KMS-11 (cell line): ENCODE measurements around the gene CNOT10.

Experiments
- H2AFZ ChIP-seq: fragments of 200-600 bp; sonication (generic); 2 replicates; pipeline ENCODE4 v1.6.1; 2016; ENCODE audit warnings: antibody characterized with exemption, mixed run types, low read depth
- H3K27ac ChIP-seq: fragments of 200-600 bp; sonication (generic); 2 replicates; pipeline ENCODE4 v1.6.1; 2016; ENCODE audit warnings: mild to moderate bottlenecking, mixed run types
- H3K27me3 ChIP-seq: fragments of 200-600 bp; sonication (generic); 2 replicates; pipeline ENCODE4 v1.6.1; 2017; ENCODE audit warnings: mild to moderate bottlenecking, low read depth, mixed run types, moderate library complexity; ENCODE audit not compliant: insufficient read depth
- H3K36me3 ChIP-seq: fragments of 200-600 bp; sonication (generic); 2 replicates; pipeline ENCODE4 v1.6.1; 2017; ENCODE audit warnings: mild to moderate bottlenecking, mixed run types; ENCODE audit not compliant: insufficient read depth
- H3K4me1 ChIP-seq: fragments of 200-600 bp; sonication (generic); 2 replicates; pipeline ENCODE4 v1.6.1; 2016; ENCODE audit warnings: mild to moderate bottlenecking, low read depth, mixed run types; ENCODE audit not compliant: poor library complexity, severe bottlenecking
- H3K4me2 ChIP-seq: fragments of 200-600 bp; sonication (generic); 2 replicates; pipeline ENCODE4 v1.7.0; 2016; ENCODE audit warnings: mild to moderate bottlenecking, mixed run types
- H3K4me3 ChIP-seq: fragments of 200-600 bp; sonication (generic); IDR thresholded peaks from 2 replicates; pipeline ENCODE4 v1.6.1; 2017; ENCODE audit warnings: low read depth, low read length, mixed read lengths; ENCODE audit not compliant: insufficient read depth
- H3K79me2 ChIP-seq: fragments of 200-600 bp; sonication (generic); 2 replicates; pipeline ENCODE4 v1.6.1; 2016; ENCODE audit warnings: low read depth, mixed run types; ENCODE audit not compliant: insufficient read depth
- H3K9ac ChIP-seq: fragments of 200-600 bp; sonication (generic); 2 replicates; pipeline ENCODE4 v1.6.1; 2016; ENCODE audit warnings: mild to moderate bottlenecking, mixed run types
- H4K20me1 ChIP-seq: fragments of 200-600 bp; sonication (generic); 2 replicates; pipeline ENCODE4 v1.6.1; 2016; ENCODE audit warnings: mild to moderate bottlenecking, mixed run types; ENCODE audit not compliant: insufficient read depth
- CTCF ChIP-seq: fragments of 200-600 bp; sonication (generic); conservative IDR thresholded peaks from 2 replicates; pipeline ENCODE4 v1.6.1; 2017; ENCODE audit warnings: low read depth, mild to moderate bottlenecking, antibody characterized with exemption, low read length, moderate library complexity, mixed read lengths

Gene CNOT10

GRCh38 chr3:32685543-32686185 lies 676 bp downstream of the CNOT10 start:
- peak overlapping the region; percentile 93 for H3K4me2 ChIP-seq
- H3K27ac ChIP-seq = peak overlapping the region; percentile 38; the same call in 1 of the 2 replicates
- H3K4me1 ChIP-seq = peaks cover 21% of the 10 kb centered on the region
- no peaks in the 10 kb centered on the region for H3K27me3 ChIP-seq
- H3K36me3 ChIP-seq = no peaks in the 10 kb centered on the region
- TF ChIP-seq CTCF = no peak
- peak overlapping the region; percentile 87 for H3K4me3 ChIP-seq
- peak overlapping the region; percentile 96; the same call in 1 of the 2 replicates for H2AFZ ChIP-seq
- no peaks in the 10 kb centered on the region for H4K20me1 ChIP-seq
- H3K79me2 ChIP-seq = peaks cover 39% of the 10 kb centered on the region
- H3K9ac ChIP-seq = peak overlapping the region; percentile 55

GRCh38 chr3:32686713-32687112 lies 1.7 kb downstream of the CNOT10 start:
- no peak for TF ChIP-seq CTCF
- no peaks in the 10 kb centered on the region for H4K20me1 ChIP-seq
- H3K36me3 ChIP-seq = no peaks in the 10 kb centered on the region
- H3K27me3 ChIP-seq = no peaks in the 10 kb centered on the region
- H3K79me2 ChIP-seq = peaks cover 39% of the 10 kb centered on the region
- no peak overlapping the region for H3K9ac ChIP-seq
- peak overlapping the region; percentile 93 for H3K4me2 ChIP-seq
- peak overlapping the region; percentile 22 for H3K4me3 ChIP-seq
- peaks cover 21% of the 10 kb centered on the region for H3K4me1 ChIP-seq
- H3K27ac ChIP-seq = no peak overlapping the region
- no peak overlapping the region for H2AFZ ChIP-seq

GRCh38 chr3:32691847-32692246 lies 6.9 kb downstream of the CNOT10 start:
- Histone ChIP-seq H2AFZ (no peak overlapping the region), H3K36me3 (no peaks in the 10 kb centered on the region), H3K27me3 (no peaks in the 10 kb centered on the region), H3K9ac (no peak overlapping the region), H3K4me1 (peaks cover 4% of the 10 kb centered on the region), H3K79me2 (peaks cover 27% of the 10 kb centered on the region), H4K20me1 (no peaks in the 10 kb centered on the region), H3K27ac (no peak overlapping the region), H3K4me2 (no peak overlapping the region), H3K4me3 (no peak overlapping the region)
- TF ChIP-seq CTCF = no peak

GRCh38 chr3:32696523-32696922 lies 11.5 kb downstream of the CNOT10 start:
- no peak overlapping the region for H3K4me2 ChIP-seq
- peaks cover 6% of the 10 kb centered on the region; the same call in 1 of the 2 replicates for H3K79me2 ChIP-seq
- H3K9ac ChIP-seq = no peak overlapping the region
- peaks cover 5% of the 10 kb centered on the region for H3K4me1 ChIP-seq
- no peaks in the 10 kb centered on the region for H3K27me3 ChIP-seq
- H3K36me3 ChIP-seq = no peaks in the 10 kb centered on the region
- H3K27ac ChIP-seq = no peak overlapping the region
- no peak overlapping the region for H2AFZ ChIP-seq
- H3K4me3 ChIP-seq = no peak overlapping the region
- no peak for TF ChIP-seq CTCF
- H4K20me1 ChIP-seq = no peaks in the 10 kb centered on the region
